ENCODE results near the gene SULT4A1.

Gene SULT4A1

DNA sequence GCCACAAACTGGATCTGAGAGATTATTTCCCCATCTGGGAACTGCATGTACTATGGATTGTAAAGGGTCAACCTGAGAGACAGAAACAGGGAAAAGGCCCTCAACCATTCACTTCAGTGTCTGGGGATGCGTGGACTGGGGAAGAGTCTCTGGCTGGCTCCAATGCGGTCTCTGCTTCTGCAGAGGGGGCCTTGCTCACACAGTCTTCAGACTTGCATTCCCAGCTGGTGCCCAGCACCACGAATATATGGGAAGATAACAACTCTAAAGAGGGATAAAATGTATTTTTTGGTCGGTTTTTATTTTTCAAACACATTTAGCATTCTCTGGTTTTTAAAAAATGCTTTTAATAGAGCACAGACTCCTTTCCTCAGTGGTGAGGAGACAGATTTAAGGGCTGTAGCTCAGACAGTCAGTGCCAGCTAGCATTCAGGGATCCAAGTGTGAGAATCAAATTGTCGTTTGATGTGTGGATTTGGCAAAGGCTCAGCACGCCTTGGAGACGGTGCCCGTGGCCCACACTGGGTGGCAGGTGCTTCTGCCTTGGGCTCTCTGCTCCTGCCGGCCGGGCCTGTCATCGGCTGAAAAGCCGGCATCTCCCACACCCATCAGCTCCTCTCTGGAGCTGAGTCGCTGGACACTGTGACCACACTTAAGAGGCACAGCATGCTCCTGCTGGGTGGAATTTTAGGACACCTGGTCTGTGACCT, 42.2 kb downstream of the SULT4A1 start:
- H3K4me3 ChIP-seq (ENCODE audit: severe bottlenecking): no peak overlapping the region
- no peaks in the 10 kb centered on the region for H3K36me3 ChIP-seq (ENCODE audit: low read depth)
- TF ChIP-seq, protein P1, sequence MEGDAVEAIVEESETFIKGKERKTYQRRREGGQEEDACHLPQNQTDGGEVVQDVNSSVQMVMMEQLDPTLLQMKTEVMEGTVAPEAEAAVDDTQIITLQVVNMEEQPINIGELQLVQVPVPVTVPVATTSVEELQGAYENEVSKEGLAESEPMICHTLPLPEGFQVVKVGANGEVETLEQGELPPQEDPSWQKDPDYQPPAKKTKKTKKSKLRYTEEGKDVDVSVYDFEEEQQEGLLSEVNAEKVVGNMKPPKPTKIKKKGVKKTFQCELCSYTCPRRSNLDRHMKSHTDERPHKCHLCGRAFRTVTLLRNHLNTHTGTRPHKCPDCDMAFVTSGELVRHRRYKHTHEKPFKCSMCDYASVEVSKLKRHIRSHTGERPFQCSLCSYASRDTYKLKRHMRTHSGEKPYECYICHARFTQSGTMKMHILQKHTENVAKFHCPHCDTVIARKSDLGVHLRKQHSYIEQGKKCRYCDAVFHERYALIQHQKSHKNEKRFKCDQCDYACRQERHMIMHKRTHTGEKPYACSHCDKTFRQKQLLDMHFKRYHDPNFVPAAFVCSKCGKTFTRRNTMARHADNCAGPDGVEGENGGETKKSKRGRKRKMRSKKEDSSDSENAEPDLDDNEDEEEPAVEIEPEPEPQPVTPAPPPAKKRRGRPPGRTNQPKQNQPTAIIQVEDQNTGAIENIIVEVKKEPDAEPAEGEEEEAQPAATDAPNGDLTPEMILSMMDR (IDR thresholded peaks at IDR 0.05; ENCODE audit: poor library complexity, severe bottlenecking): no peak
- no peaks in the 10 kb centered on the region for H3K9me3 ChIP-seq (ENCODE audit: severe bottlenecking)
- no peaks in the 10 kb centered on the region for H3K27me3 ChIP-seq (ENCODE audit: insufficient read depth, poor library complexity, severe bottlenecking)
- DNase-seq (ENCODE audit: low spot score) (no peak), ATAC-seq (ENCODE audit: low read depth) (no peak)
- H3K27ac ChIP-seq (ENCODE audit: poor library complexity, severe bottlenecking): no peak overlapping the region
- H3K4me1 ChIP-seq (ENCODE audit: insufficient read depth, poor library complexity, severe bottlenecking): no peaks in the 10 kb centered on the region

DNA sequence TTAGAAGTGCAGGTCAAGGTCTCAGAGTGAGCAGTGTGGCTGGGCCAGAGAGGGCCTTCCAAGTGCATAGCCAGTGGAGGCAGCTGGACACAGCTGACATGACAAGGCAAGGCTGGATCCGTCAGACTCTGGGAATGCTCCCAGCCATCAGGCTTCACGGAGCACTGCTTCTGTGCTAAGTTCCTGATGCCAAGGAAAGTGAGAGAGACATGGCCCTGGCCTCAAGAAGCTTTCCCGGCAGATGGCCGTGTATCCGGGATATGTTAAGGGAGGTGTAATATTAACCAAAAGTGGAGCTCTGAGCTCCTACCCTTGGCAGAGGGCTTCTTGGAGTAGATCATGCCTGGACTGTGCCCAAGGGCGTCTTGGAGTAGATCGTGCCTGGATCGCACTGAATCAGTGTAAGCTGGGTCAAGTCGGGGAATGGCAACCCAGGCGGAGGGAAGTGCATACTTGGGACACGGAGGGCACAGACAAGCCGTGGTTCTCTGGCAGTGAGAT, 42.8 kb downstream of the SULT4A1 start:
- Histone ChIP-seq H3K4me1 (ENCODE audit: insufficient read depth, poor library complexity, severe bottlenecking) (no peaks in the 10 kb centered on the region), H3K27ac (ENCODE audit: poor library complexity, severe bottlenecking) (no peak overlapping the region), H3K36me3 (ENCODE audit: low read depth) (no peaks in the 10 kb centered on the region), H3K27me3 (ENCODE audit: insufficient read depth, poor library complexity, severe bottlenecking) (no peaks in the 10 kb centered on the region), H3K4me3 (ENCODE audit: severe bottlenecking) (no peak overlapping the region), H3K9me3 (ENCODE audit: severe bottlenecking) (no peaks in the 10 kb centered on the region)
- no peak for ATAC-seq (ENCODE audit: low read depth)
- no peak for DNase-seq (ENCODE audit: low spot score)
- TF ChIP-seq, protein P1 (IDR thresholded peaks at IDR 0.05; ENCODE audit: poor library complexity, severe bottlenecking): no peak

DNA sequence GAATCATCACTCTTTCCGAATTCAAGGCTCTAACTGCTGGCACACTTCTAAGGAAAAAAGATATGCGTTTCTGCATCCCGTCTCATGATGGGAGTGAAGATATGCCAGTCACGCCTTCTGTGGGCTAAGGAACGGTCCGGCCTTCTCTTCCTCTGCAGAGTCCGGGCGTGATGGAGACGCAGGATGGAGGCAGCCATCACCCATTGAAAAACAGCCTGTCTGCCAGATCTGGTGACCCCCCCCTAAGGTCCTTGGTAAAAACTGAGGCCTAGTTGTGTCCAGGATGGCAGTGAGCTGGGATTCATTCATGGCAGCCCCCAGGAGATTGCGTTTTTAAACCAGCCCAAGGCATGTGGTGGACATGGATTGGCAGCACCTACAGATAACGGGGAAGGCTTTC, 43.3 kb downstream of the SULT4A1 start:
- no peaks in the 10 kb centered on the region for H3K36me3 ChIP-seq (ENCODE audit: low read depth)
- H3K27ac ChIP-seq (ENCODE audit: poor library complexity, severe bottlenecking): no peak overlapping the region
- no peaks in the 10 kb centered on the region for H3K4me1 ChIP-seq (ENCODE audit: insufficient read depth, poor library complexity, severe bottlenecking)
- no peak overlapping the region for H3K4me3 ChIP-seq (ENCODE audit: severe bottlenecking)
- ATAC-seq (ENCODE audit: low read depth) (no peak), DNase-seq (ENCODE audit: low spot score) (no peak)
- H3K27me3 ChIP-seq (ENCODE audit: insufficient read depth, poor library complexity, severe bottlenecking): no peaks in the 10 kb centered on the region
- TF ChIP-seq, protein P1 (IDR thresholded peaks at IDR 0.05; ENCODE audit: poor library complexity, severe bottlenecking): no peak
- H3K9me3 ChIP-seq (ENCODE audit: severe bottlenecking): no peaks in the 10 kb centered on the region

DNA sequence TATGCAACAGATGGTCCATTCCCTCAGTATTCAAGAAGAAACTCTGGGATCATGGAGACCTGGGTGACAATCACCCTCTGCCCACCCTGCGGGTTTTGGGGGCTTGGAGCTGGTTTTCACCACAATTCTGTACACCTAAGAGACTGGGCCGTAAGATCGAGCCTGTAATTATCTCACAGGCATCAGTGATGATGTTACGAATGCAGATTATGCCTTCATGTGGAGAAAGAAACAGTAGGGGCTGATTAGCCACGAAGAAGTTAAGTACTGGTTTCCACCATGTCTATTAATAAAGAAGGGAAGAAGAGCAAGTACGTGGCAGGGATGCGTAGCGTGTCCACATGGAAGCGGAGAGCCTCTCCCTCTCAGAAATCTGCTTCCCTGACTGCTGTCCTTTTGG, 44.9 kb downstream of the SULT4A1 start:
- H3K27ac ChIP-seq (ENCODE audit: poor library complexity, severe bottlenecking): no peak overlapping the region
- H3K27me3 ChIP-seq (ENCODE audit: insufficient read depth, poor library complexity, severe bottlenecking): no peaks in the 10 kb centered on the region
- DNase-seq (ENCODE audit: low spot score) (no peak), ATAC-seq (ENCODE audit: low read depth) (no peak)
- peaks cover 7% of the 10 kb centered on the region for H3K4me1 ChIP-seq (ENCODE audit: insufficient read depth, poor library complexity, severe bottlenecking)
- H3K36me3 ChIP-seq (ENCODE audit: low read depth): no peaks in the 10 kb centered on the region
- no peak overlapping the region for H3K4me3 ChIP-seq (ENCODE audit: severe bottlenecking)
- TF ChIP-seq, protein P1 (IDR thresholded peaks at IDR 0.05; ENCODE audit: poor library complexity, severe bottlenecking): no peak
- H3K9me3 ChIP-seq (ENCODE audit: severe bottlenecking): no peaks in the 10 kb centered on the region

DNA sequence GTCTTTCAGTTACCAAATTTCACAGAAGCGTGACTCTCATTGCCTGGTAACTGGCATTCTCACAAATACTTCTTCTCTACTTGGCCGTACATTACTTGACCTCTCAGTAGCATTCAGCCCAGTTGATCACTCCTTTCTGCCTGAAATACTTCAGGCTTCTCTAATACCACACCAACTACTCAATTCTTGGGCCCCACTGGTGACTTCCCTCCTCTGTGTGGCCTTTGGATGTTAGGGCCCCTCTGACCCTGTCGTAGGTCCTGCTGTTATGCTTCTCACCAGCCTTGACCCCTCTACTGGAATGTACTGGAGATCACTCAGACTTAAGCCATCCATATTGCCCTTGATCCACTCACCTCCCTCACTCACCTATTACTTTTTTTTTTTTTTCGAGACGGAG, 48.0 kb downstream of the SULT4A1 start:
- ATAC-seq (ENCODE audit: low read depth): no peak
- no peak overlapping the region for H3K4me3 ChIP-seq (ENCODE audit: severe bottlenecking)
- TF ChIP-seq, protein P1 (IDR thresholded peaks at IDR 0.05; ENCODE audit: poor library complexity, severe bottlenecking): no peak

More for the DNA sequence above, 48.0 kb downstream of the SULT4A1 start:
- no peaks in the 10 kb centered on the region for H3K27me3 ChIP-seq (ENCODE audit: insufficient read depth, poor library complexity, severe bottlenecking)
- no peaks in the 10 kb centered on the region for H3K9me3 ChIP-seq (ENCODE audit: severe bottlenecking)
- no peak for DNase-seq (ENCODE audit: low spot score)
- no peak overlapping the region for H3K27ac ChIP-seq (ENCODE audit: poor library complexity, severe bottlenecking)
- H3K36me3 ChIP-seq (ENCODE audit: low read depth): no peaks in the 10 kb centered on the region
- peaks cover 7% of the 10 kb centered on the region for H3K4me1 ChIP-seq (ENCODE audit: insufficient read depth, poor library complexity, severe bottlenecking)

Measured in RWPE2 (cell line).